Neural progenitor cell (in vitro differentiated cells): Measurements from ENCODE around the gene TRAP1. TPM values are rescaled to one million over a fixed set of nuclear protein-coding genes. Genes with fewer than 3 reads are reported as not detected.

Experiments
- DNase-seq: peaks from one replicate; pipeline ENCODE4 v3.0.0-alpha.2; 2016; ENCODE audit warnings: low spot score
- H2AFZ ChIP-seq: fragments of 200-600 bp; sonication (generic); replicated peaks from 2 replicates; pipeline ENCODE4 v1.6.1; 2016; ENCODE audit warnings: antibody characterized with exemption
- H3F3A ChIP-seq: fragments of 200-600 bp; sonication (generic); 2 replicates; pipeline ENCODE4 v1.6.1; 2016; ENCODE audit warnings: antibody characterized with exemption, low read depth
- H3K27ac ChIP-seq: fragments of 200-600 bp; sonication (generic); 2 replicates; pipeline ENCODE4 v1.5.1; 2016; ENCODE audit warnings: mild to moderate bottlenecking
- H3K27me3 ChIP-seq: fragments of 200-600 bp; sonication (generic); 2 replicates; pipeline ENCODE4 v1.6.1; 2016; ENCODE audit warnings: mild to moderate bottlenecking, moderate library complexity
- H3K36me3 ChIP-seq: fragments of 200-600 bp; sonication (generic); 2 replicates; pipeline ENCODE4 v1.5.1; 2016
- H3K4me1 ChIP-seq: fragments of 200-600 bp; sonication (generic); 2 replicates; pipeline ENCODE4 v1.6.1; 2016; ENCODE audit warnings: mixed run types
- H3K4me2 ChIP-seq: fragments of 200-600 bp; sonication (generic); 2 replicates; pipeline ENCODE4 v1.6.1; 2016
- H3K4me3 ChIP-seq: fragments of 200-600 bp; sonication (generic); 2 replicates; pipeline ENCODE4 v1.5.1; 2016
- H3K79me2 ChIP-seq: fragments of 200-600 bp; sonication (generic); 2 replicates; pipeline ENCODE4 v1.6.1; 2016; ENCODE audit warnings: low read depth
- H3K9ac ChIP-seq: fragments of 200-600 bp; sonication (generic); 2 replicates; pipeline ENCODE4 v1.6.1; 2016
- H3K9me3 ChIP-seq: fragments of 200-600 bp; sonication (generic); 2 replicates; pipeline ENCODE4 v1.5.1; 2016; ENCODE audit warnings: low read depth
- H4K20me1 ChIP-seq: fragments of 200-600 bp; sonication (generic); 2 replicates; pipeline ENCODE4 v1.6.1; 2016; ENCODE audit warnings: low read depth
- H3K27ac Mint-ChIP-seq: 3 replicates; pipeline ENCODE4 v1.8.0; 2021; ENCODE audit warnings: mixed read lengths
- H3K27me3 Mint-ChIP-seq: 2 replicates; pipeline ENCODE4 v1.8.0; 2022; ENCODE audit warnings: low read depth, mild to moderate bottlenecking, inconsistent platforms, moderate library complexity, mixed read lengths; ENCODE audit not compliant: insufficient read depth
- H3K36me3 Mint-ChIP-seq: 3 replicates; pipeline ENCODE4 v1.8.0; 2021; ENCODE audit warnings: mixed read lengths
- H3K4me1 Mint-ChIP-seq: 3 replicates; pipeline ENCODE4 v1.8.0; 2021; ENCODE audit warnings: mixed read lengths
- H3K4me3 Mint-ChIP-seq: 3 replicates; pipeline ENCODE4 v1.8.0; 2021; ENCODE audit warnings: mild to moderate bottlenecking, moderate library complexity, mixed read lengths
- H3K9me3 Mint-ChIP-seq: 3 replicates; pipeline ENCODE4 v1.8.0; 2020; ENCODE audit warnings: mixed read lengths
- EZH2 ChIP-seq: fragments of 200-600 bp; sonication (generic); IDR thresholded peaks from 2 replicates; pipeline ENCODE4 v1.6.1; 2017; ENCODE audit warnings: antibody characterized with exemption, mild to moderate bottlenecking, moderate library complexity
- EZH2phosphoT487 ChIP-seq: fragments of 200-600 bp; sonication (generic); IDR thresholded peaks from 2 replicates; pipeline ENCODE4 v1.6.1; 2017; ENCODE audit warnings: antibody characterized with exemption
- total RNA-seq: library from RNA; depleted of rRNA; stranded (reverse); fragments of >200 nt; gene quantifications from 2 replicates; pipeline ENCODE4 v1.2.3, GENCODE V29; 2015; ENCODE audit warnings: low replicate concordance
- TF ChIP-seq, protein P1 (sequence below): fragments of 200-600 bp; sonication (generic); IDR thresholded peaks from 2 replicates; pipeline ENCODE4 v1.5.1; 2017; ENCODE audit warnings: antibody characterized with exemption, mild to moderate bottlenecking

Gene TRAP1
- total RNA-seq, 1 donor from 2014 or later = 119 TPM

DNA sequence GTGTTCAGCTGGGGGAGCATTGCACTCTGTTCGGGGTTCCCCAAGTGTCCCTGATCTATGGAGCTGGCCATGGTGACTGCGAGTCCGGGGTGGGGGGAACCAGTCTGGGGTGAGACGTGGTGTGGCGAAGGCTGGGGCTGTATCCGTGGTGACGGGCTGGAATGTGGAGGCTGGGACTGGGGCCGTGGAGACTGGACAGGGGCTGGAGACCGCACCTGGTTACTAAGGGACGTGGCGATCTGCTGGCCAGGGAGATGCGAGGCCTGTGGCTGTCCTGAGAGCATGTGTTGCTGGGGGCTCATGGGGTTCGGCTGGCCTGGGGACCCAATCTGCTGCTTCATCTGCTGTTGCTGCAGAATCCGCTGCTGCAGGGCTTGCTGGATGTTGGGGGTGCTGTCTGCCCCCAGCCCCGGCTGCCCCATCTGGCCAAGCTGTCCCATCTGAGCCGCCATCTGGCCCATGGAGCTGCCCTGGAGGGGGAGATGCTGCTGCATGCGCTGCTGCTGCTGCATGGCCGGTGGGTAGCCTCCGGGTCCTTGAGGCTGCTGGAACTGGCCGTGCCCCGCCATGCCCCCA lies 10.6 kb upstream of the TRAP1 start:
- Histone ChIP-seq H3K4me2 (no peak overlapping the region), H2AFZ (no peak overlapping the region), H3K4me1 (no peaks in the 10 kb centered on the region), H3K36me3 (peaks cover 6% of the 10 kb centered on the region), H3F3A (no peaks in the 10 kb centered on the region), H3K9ac (no peak overlapping the region), H3K9me3 (no peaks in the 10 kb centered on the region), H4K20me1 (peaks cover 10% of the 10 kb centered on the region), H3K4me3 (no peak overlapping the region), H3K27ac (no peak overlapping the region), H3K27me3 (no peaks in the 10 kb centered on the region), H3K79me2 (no peaks in the 10 kb centered on the region)
- no peaks in the 10 kb centered on the region for H3K9me3 Mint-ChIP-seq
- no peak overlapping the region for H3K27ac Mint-ChIP-seq
- peaks cover 2% of the 10 kb centered on the region for H3K27me3 Mint-ChIP-seq
- TF ChIP-seq, protein P1, sequence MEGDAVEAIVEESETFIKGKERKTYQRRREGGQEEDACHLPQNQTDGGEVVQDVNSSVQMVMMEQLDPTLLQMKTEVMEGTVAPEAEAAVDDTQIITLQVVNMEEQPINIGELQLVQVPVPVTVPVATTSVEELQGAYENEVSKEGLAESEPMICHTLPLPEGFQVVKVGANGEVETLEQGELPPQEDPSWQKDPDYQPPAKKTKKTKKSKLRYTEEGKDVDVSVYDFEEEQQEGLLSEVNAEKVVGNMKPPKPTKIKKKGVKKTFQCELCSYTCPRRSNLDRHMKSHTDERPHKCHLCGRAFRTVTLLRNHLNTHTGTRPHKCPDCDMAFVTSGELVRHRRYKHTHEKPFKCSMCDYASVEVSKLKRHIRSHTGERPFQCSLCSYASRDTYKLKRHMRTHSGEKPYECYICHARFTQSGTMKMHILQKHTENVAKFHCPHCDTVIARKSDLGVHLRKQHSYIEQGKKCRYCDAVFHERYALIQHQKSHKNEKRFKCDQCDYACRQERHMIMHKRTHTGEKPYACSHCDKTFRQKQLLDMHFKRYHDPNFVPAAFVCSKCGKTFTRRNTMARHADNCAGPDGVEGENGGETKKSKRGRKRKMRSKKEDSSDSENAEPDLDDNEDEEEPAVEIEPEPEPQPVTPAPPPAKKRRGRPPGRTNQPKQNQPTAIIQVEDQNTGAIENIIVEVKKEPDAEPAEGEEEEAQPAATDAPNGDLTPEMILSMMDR = no peak
- no peak for DNase-seq
- H3K4me3 Mint-ChIP-seq = no peak overlapping the region
- peaks cover 25% of the 10 kb centered on the region for H3K36me3 Mint-ChIP-seq
- peaks cover 5% of the 10 kb centered on the region for H3K4me1 Mint-ChIP-seq

DNA sequence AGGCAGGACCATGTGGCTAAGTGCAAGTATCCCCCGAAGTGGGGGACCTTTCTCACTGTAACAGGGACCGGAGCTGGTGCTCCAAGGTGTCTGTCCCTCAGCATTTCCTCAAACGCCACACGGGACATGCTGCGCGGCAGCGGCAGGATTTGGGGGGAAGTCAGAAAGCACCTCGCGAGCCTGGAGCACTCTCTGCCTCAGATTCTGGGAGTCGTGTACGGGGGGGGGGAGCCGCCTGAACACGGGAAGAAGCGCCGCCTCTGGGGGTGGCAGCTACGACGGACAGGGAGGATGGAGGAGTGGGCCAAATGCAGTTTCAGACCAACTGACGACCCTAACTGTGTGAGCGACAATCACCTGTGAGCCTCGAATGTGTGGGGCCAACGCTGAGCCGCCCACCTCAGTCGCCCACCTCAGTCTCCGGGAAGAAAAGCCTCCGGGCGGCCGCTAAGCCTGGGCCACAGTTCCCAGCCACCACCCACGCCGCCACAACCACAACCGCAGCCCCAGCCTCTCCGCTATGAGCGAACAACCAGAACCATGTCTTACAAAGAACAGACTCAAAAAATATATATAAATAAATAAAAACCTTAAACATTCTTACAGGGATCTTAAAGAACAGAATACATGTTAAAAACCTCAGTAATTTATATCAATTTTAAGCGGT lies 8.8 kb upstream of the TRAP1 start:
- no peak overlapping the region for H3K9ac ChIP-seq
- TF ChIP-seq EZH2 = no peak
- H3K9me3 ChIP-seq = no peaks in the 10 kb centered on the region
- no peaks in the 10 kb centered on the region for H3K27me3 Mint-ChIP-seq
- peaks cover 5% of the 10 kb centered on the region for H3K4me1 Mint-ChIP-seq
- peaks cover 6% of the 10 kb centered on the region for H3K36me3 ChIP-seq
- no peak overlapping the region for H3K4me2 ChIP-seq
- no peak overlapping the region for H2AFZ ChIP-seq
- H3K27me3 ChIP-seq = no peaks in the 10 kb centered on the region
- no peaks in the 10 kb centered on the region for H3F3A ChIP-seq
- H3K4me3 Mint-ChIP-seq = no peak overlapping the region
- no peaks in the 10 kb centered on the region for H3K4me1 ChIP-seq
- H3K27ac ChIP-seq = no peak overlapping the region
- H3K4me3 ChIP-seq = no peak overlapping the region
- peaks cover 10% of the 10 kb centered on the region for H4K20me1 ChIP-seq
- H3K27ac Mint-ChIP-seq = no peak overlapping the region
- no peaks in the 10 kb centered on the region for H3K9me3 Mint-ChIP-seq
- no peaks in the 10 kb centered on the region for H3K79me2 ChIP-seq
- peaks cover 17% of the 10 kb centered on the region for H3K36me3 Mint-ChIP-seq
- DNase-seq = no peak

- H3K9me3 ChIP-seq = no peaks in the 10 kb centered on the region
- Mint-ChIP-seq H3K36me3 (peaks cover 12% of the 10 kb centered on the region), H3K4me1 (peaks cover 5% of the 10 kb centered on the region), H3K27me3 (no peaks in the 10 kb centered on the region), H3K27ac (no peak overlapping the region), H3K4me3 (no peak overlapping the region), H3K9me3 (no peaks in the 10 kb centered on the region)
- no peak overlapping the region for H3K27ac ChIP-seq
- H3F3A ChIP-seq = no peaks in the 10 kb centered on the region
- no peak for TF ChIP-seq EZH2
- no peak overlapping the region for H2AFZ ChIP-seq
- peaks cover 10% of the 10 kb centered on the region for H4K20me1 ChIP-seq
- H3K9ac ChIP-seq = no peak overlapping the region
- peaks cover 6% of the 10 kb centered on the region for H3K36me3 ChIP-seq
- H3K4me1 ChIP-seq = no peaks in the 10 kb centered on the region
- no peak overlapping the region for H3K4me3 ChIP-seq
- no peak overlapping the region for H3K4me2 ChIP-seq
- no peaks in the 10 kb centered on the region for H3K79me2 ChIP-seq
- no peak for DNase-seq
- no peaks in the 10 kb centered on the region for H3K27me3 ChIP-seq
Measured at GRCh38 chr16:3725276-3725675, 8.0 kb upstream of the TRAP1 start.

GRCh38 chr16:3722508-3722907 lies 5.2 kb upstream of the TRAP1 start:
- Histone ChIP-seq H3K9ac (no peak overlapping the region), H3F3A (no peaks in the 10 kb centered on the region), H4K20me1 (peaks cover 6% of the 10 kb centered on the region), H3K4me2 (no peak overlapping the region), H2AFZ (no peak overlapping the region), H3K4me3 (no peak overlapping the region), H3K4me1 (no peaks in the 10 kb centered on the region), H3K9me3 (no peaks in the 10 kb centered on the region), H3K27ac (no peak overlapping the region), H3K27me3 (no peaks in the 10 kb centered on the region), H3K79me2 (no peaks in the 10 kb centered on the region), H3K36me3 (peaks cover 6% of the 10 kb centered on the region)
- Mint-ChIP-seq H3K9me3 (no peaks in the 10 kb centered on the region), H3K36me3 (peaks cover 3% of the 10 kb centered on the region), H3K4me1 (peaks cover 6% of the 10 kb centered on the region), H3K27ac (no peak overlapping the region), H3K27me3 (peaks cover 4% of the 10 kb centered on the region), H3K4me3 (no peak overlapping the region)
- no peak for TF ChIP-seq EZH2
- TF ChIP-seq, protein P1 = no peak
- TF ChIP-seq EZH2phosphoT487 = no peak
- no peak for DNase-seq
